Measurements from ENCODE around the gene SNX4.
"Not testable (repeated sequence)": the region's sequence is repeated elsewhere in the genome, so short reads cannot be mapped to it uniquely, and the experiment has no call there.

The SNX4 gene

GRCh38 chr3:125462722-125463299 is 57.2 kb downstream of the SNX4 start:
- no peak for DNase-seq (ENCODE audit: low spot score)

DNA sequence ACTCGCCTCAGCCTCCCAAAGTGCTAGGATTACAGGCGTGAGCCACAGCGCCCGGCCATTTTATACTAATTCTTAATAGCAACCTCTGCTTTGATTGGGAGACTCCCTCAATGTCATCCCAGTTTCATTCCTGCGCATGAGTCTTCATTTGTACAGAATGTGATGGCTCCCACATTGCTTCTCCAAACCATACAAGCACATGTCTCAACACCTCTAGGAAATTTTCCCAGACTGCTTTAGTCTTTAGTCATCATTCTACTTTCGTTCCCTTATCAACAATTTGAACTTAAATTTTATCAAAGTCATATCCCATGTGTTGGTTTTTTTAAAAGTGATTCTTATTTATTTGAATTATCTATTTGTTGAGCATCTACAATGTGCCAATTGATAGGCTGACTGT is 58.1 kb downstream of the SNX4 start:
- no peak for DNase-seq (ENCODE audit: low spot score)

DNA sequence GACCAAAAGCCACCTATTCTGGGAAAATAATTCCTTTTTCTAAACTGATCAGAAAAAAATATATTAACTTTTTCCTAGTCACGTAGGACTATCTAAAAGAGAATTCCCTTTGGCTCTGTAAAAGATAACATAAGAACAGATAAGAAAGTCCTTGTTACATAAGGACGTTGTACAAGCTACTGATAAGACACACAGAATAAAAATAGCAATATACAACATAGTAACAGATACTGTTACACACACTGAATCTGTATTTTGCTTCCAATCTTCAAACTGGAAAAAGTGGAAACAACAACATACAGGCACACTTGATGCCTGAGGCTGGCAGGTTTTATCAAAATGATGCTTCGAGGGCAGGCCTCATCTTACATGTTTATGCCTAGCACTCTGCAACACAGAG is 59.8 kb downstream of the SNX4 start:
- no peak for DNase-seq (ENCODE audit: low spot score)

GRCh38 chr3:125443923-125444322 is 76.1 kb downstream of the SNX4 start:
- DNase-seq (ENCODE audit: low spot score), result no peak

- no peak for DNase-seq (ENCODE audit: low spot score)
These were observed 77.5 kb downstream of the SNX4 start for GRCh38 chr3:125442506-125442905.

DNA sequence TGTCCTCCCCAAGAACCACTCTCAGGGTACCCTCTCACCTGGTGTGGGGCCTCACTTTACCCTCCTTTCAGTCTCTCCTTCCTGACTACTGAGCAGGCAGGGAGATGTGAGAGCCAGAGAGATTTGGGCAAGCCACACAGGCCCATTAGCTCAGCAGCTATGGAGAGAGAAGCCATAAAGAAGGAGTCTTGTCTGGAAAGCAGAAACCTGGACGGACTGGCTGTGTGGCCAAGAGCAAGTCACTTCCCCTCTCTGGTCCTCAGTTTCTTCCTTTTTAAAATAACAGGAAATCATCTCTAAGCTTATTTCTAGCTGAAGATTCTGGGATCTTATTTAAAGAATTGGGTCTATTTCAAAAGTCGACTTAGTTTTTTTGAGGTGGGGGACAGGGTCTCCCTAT is 79.0 kb downstream of the SNX4 start:
- no peak for DNase-seq (ENCODE audit: low spot score)

DNA sequence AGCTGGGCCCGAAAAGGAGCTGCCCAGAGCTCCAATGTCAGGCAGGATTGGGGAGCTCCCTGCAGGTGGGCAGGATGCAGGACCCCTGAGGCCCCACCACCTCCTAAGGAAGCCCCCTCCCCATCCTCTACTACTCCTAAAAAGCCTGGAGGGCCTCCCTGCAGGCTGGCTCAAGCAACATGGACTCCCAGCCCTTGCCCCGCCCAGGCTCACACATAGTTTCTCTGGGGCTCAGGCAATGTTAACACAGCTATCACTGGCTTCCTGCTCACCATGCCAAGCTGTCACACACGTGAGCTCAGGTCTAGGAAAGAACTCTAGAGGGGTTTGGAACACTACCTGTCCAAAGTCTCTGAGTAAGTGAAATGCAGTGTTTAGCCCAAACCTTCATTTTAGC is 79.4 kb downstream of the SNX4 start:
- DNase-seq (ENCODE audit: low spot score), result no peak

GRCh38 chr3:125437631-125438435 is 82.2 kb downstream of the SNX4 start:
- DNase-seq (ENCODE audit: low spot score), result peak; percentile 44

GRCh38 chr3:125436921-125437320 is 83.1 kb downstream of the SNX4 start:
- no peak for DNase-seq (ENCODE audit: low spot score)

DNA sequence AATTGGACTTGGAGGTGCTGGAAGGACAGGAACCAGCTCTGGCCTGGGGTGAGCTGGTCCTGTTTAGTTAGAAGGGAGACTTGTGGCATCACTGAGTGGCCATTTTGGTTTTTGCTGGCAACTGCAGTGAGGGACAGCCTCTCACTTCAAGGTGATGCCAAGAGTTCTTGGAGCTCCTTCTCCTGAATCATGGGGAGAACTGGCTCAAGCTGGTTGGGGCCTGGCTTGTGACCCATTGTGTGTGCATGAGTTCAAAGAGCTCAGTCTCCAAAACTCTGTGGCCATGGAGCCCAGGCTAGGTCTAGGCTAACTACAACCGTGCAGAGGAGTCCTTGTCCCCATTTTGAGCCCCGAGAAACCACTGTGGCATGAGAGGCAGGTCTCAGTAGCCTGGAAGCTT is 84.8 kb downstream of the SNX4 start:
- DNase-seq (ENCODE audit: low spot score), result no peak

DNA sequence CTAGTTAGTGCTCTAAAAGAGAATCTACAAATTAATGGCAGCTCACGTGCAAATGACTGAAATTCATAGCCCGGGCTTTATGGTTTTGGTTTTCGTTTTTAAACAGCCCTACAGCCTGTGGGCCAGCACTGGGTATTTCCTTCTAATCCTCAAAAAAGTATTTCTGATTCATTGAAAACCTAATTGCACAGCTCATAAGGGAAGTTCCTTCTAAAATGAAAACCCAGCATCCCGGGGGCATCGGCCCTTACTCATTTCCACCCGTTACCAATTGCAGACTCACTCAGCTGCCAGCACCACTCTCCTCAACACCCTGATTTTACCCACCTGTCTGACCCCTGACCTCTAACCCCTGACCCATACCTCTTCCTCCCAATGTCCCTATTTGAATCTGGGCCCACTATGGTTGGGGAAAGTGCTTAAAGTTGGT is 85.4 kb downstream of the SNX4 start:
- no peak for DNase-seq (ENCODE audit: low spot score)

DNA sequence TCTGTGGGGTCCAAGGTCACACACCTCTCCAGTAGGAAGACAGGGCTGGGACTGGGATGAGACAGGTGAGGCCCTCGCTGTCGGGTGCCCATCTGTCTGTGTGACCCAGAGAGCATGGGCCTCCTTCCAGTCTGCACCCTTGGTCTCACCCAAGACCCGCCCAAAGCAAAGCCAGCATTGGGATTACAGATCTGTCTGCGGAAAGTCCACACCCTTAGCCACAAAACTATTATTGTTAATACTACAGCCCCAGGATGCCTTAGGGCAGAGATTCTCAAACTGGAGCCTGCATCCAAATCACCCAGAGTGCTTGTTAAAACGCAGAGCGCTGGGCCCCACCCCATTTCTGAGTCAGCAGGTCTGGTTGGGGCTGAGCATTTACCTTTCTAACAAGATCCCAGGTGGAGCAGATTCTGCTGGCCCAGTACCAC is 86.4 kb downstream of the SNX4 start:
- no peak for DNase-seq (ENCODE audit: low spot score)

DNA sequence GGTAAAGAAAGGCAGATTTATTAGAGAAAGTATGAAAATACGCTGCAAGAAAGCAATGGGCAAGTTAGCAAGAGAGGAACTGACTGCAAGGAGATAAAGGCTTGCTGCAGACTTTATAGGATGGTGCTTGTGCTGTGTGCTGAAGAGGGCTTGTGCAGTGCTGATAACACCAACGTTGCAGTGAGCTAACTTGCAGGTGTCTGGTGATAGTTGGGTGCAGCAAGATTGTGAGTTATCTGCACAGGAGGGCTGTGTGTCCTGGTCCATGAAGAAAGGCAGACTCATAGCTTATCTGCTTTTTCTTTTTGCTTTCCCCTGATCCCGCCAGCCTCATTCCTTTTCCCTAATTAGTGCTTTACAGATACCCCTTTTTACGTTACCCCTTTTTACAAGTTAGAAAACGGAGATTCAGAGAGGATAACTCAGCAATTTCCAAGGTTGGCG is 86.9 kb downstream of the SNX4 start:
- no peak for DNase-seq (ENCODE audit: low spot score)

DNA sequence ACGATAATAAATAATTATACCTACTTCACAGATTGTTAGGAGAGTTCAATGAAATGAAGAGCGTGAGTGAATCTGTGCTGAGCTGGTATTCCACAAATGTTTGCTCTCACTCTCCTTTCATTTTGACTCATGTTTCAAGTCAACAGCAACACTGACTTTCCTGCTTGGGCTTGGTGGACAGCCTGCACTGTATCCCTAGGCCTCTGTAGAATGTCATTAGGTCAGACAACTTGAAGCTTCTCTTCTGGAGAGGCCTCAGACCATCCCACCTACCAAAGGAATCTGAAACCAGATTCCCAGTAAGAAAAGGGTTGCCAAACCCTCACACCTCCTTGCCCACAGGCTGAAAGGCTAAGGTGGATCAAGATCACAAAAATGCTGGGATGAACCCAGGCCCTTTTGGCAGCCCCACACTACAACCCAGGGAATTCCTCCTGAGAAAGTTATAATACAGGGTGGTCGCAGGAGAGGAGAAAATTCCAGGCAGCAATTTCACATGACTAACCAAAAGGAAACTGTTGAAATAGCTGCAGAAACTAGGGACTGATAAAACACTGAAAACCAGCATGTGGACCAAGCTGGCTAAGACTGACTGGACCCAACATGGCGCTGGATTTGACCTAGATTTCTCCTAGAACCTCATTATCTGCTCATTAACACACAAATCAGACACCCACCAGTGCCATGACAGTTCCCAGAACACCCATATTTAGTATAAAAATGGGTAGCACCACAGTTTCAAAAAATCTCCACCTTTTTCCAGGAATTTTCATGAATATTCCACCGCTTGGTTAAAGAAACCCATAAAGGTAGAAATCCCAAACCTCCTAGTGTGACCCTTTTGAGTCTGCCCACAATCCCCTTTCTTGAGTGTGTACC is 87.9 kb downstream of the SNX4 start:
- no peak for DNase-seq (ENCODE audit: low spot score)

- DNase-seq (ENCODE audit: low spot score), result no peak
These were observed 88.6 kb downstream of the SNX4 start for GRCh38 chr3:125431391-125431790.

DNA sequence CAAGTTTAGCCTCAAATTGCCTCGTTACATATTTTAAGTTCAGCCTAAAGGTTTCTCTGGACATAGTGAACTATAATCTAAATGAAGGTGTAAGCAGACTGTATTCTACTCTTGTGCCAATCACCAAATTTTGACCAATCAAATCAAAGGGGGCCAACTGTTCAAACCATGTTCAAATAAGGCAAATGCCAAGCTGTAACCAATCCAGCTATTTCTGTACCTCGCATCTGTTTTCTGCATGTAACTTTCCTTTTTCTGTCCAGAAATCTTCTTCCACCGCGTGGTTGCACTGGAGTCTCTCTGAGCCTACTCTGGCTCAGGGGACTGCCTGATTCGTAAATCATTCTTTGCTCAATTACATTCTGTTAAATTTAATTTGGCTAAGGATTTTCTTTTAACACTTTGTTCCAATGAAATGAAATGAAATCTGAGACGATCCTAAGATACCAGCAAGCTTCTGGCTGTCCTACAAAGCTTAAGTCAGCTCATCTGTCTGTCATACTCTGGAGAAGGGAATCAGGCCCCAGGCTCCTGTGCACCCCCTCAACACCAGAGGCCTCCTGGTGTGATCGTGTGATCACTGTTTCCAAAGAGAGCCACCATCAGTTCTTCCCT is 91.7 kb downstream of the SNX4 start:
- no peak for DNase-seq (ENCODE audit: low spot score)

- DNase-seq (ENCODE audit: low spot score), result no peak
These were observed 101.7 kb downstream of the SNX4 start for GRCh38 chr3:125418306-125418705.

GRCh38 chr3:125416235-125416634 is 103.8 kb downstream of the SNX4 start:
- DNase-seq (ENCODE audit: low spot score), result no peak

- no peak for DNase-seq (ENCODE audit: low spot score)
These were observed 105.3 kb downstream of the SNX4 start for GRCh38 chr3:125414669-125415068.

- DNase-seq (ENCODE audit: low spot score), result no peak
These were observed 109.1 kb downstream of the SNX4 start for GRCh38 chr3:125410922-125411321.

GRCh38 chr3:125406070-125406469 is 113.9 kb downstream of the SNX4 start:
- DNase-seq (ENCODE audit: low spot score), result no peak

DNA sequence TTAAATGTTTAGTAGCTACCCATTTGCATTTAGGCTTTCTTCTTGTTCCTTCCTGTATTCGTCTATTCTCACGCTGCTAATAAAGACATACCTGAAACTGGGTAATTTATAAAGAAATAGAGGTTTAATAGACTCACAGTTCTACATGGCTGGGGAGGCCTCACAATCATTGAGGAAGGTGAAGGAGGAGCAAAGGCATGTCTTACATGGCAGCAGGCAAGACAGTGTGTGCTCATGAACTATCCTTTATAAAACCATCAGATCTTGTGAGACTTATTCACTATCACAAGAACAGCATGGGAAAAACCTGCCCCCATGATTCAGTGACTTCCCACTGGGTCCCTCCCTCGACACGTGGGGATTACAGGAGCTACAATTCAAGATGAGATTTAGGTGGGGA is 114.5 kb downstream of the SNX4 start:
- not testable (repeated sequence) for DNase-seq (ENCODE audit: low spot score)

All from CD4-positive, alpha-beta T cell treated with Interleukin-6 at 100 ng/mL for 8 hours (primary cell).